SK-N-MC (cell line): ENCODE results near the gene MED22.

Experiments
- EZH2 ChIP-seq: fragments of 200-600 bp; sonication (generic); IDR thresholded peaks from one replicate; pipeline ENCODE4 v1.6.1; 2017; ENCODE audit warnings: antibody characterized with exemption
- POLR2AphosphoS5 ChIP-seq: IDR thresholded peaks from 2 replicates; pipeline ENCODE4 v1.6.1; 2012; ENCODE audit warnings: mild to moderate bottlenecking, low read depth, low read length, borderline replicate concordance

DNA sequence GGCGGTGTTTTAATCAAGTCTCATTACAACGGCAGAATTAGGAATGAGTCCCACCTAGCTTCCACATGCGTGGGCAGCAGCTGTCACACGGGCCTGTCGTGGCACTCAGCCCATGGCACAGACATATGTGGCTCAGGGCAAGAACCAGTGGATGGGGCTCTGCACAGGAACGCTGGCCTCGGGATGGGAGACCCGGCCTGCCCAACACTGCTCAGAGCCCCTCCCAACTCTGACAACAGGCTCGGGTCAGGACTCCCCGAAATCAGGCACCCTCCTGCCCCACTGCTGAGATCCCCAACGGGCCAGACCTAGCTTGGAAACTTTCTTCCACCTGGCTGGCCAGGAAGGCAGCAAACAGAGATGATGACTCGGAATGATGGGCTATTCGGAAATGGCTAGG, 7.0 kb downstream of the MED22 start:
- TF ChIP-seq EZH2 (no peak), POLR2AphosphoS5 (no peak; the same call in 1 of the 2 replicates)
